Measurements from ENCODE around the gene MCF2L.
"Not testable (repeated sequence)": the region's sequence is repeated elsewhere in the genome, so short reads cannot be mapped to it uniquely, and the experiment has no call there.

Gene MCF2L

GRCh38 chr13:113088691-113089020, 119.6 kb downstream of the MCF2L start:
- no peak for DNase-seq

GRCh38 chr13:113089693-113090414, 120.8 kb downstream of the MCF2L start:
- no peak for DNase-seq

GRCh38 chr13:113090415-113090770, 121.4 kb downstream of the MCF2L start:
- DNase-seq: no peak

- DNase-seq: no peak
Observed at GRCh38 chr13:113090806-113091205, 121.8 kb downstream of the MCF2L start.

- no peak for DNase-seq
Observed at GRCh38 chr13:113091211-113091771, 122.3 kb downstream of the MCF2L start.

- DNase-seq: no peak
Observed at GRCh38 chr13:113091891-113092775, 123.1 kb downstream of the MCF2L start.

GRCh38 chr13:113092776-113093579, 124.0 kb downstream of the MCF2L start:
- DNase-seq: no peak

- DNase-seq: no peak
Observed at GRCh38 chr13:113093580-113094409, 124.8 kb downstream of the MCF2L start.

GRCh38 chr13:113094410-113094800, 125.4 kb downstream of the MCF2L start:
- DNase-seq: no peak

GRCh38 chr13:113095146-113096051, 126.4 kb downstream of the MCF2L start:
- no peak for DNase-seq

GRCh38 chr13:113096052-113096744, 127.2 kb downstream of the MCF2L start:
- no peak for DNase-seq

- no peak for DNase-seq
Observed at GRCh38 chr13:113096745-113097305, 127.8 kb downstream of the MCF2L start.

- no peak for DNase-seq
Observed at GRCh38 chr13:113097651-113098050, 128.6 kb downstream of the MCF2L start.

- DNase-seq: no peak
Observed at GRCh38 chr13:113098162-113098732, 129.2 kb downstream of the MCF2L start.

- DNase-seq: no peak
Observed at GRCh38 chr13:113099142-113099541, 130.1 kb downstream of the MCF2L start.

- DNase-seq: not testable (repeated sequence)
Observed at GRCh38 chr13:113102302-113102701, 133.3 kb downstream of the MCF2L start.

- no peak for DNase-seq
Observed at GRCh38 chr13:113102727-113103126, 133.7 kb downstream of the MCF2L start.

GRCh38 chr13:113103646-113104045, 134.6 kb downstream of the MCF2L start:
- no peak for DNase-seq

- DNase-seq: no peak
Observed at GRCh38 chr13:113105032-113105920, 136.3 kb downstream of the MCF2L start, which contains the start of gene F7. Gene F7 (plus strand): TSS chr13:113105791. CDS start chr13:113105842, 51 bp downstream.

All from NCI-H1092 (cell line).